SK-N-MC (cell line): Measurements from ENCODE around the gene NXPH2.

Source experiments
- DNase-seq: peaks from one replicate; pipeline ENCODE4 v3.0.0-alpha.2; 2011; ENCODE audit warnings: low read depth, low spot score
- H3K27ac ChIP-seq: fragments of 200-600 bp; sonication (generic); 2 replicates; pipeline ENCODE4 v1.5.1; 2016; ENCODE audit warnings: mixed run types
- H3K36me3 ChIP-seq: fragments of 200-600 bp; sonication (generic); 2 replicates; pipeline ENCODE4 v1.6.1; 2017; ENCODE audit warnings: antibody characterized with exemption, low read length, mixed read lengths; ENCODE audit not compliant: insufficient read depth
- H3K4me3 ChIP-seq: fragments of 200-600 bp; sonication (generic); 2 replicates; pipeline ENCODE4 v1.5.1; 2016
- H3K9ac ChIP-seq: fragments of 200-600 bp; sonication (generic); 2 replicates; pipeline ENCODE4 v1.8.0; 2017; ENCODE audit warnings: mixed run types, mixed read lengths; ENCODE audit not compliant: insufficient read length
- H3K9me3 ChIP-seq: fragments of 200-600 bp; sonication (generic); 2 replicates; pipeline ENCODE4 v1.6.1; 2017; ENCODE audit warnings: low read depth, mild to moderate bottlenecking, antibody characterized with exemption, low read length, moderate library complexity, mixed read lengths
- EZH2 ChIP-seq: fragments of 200-600 bp; sonication (generic); IDR thresholded peaks from one replicate; pipeline ENCODE4 v1.6.1; 2017; ENCODE audit warnings: antibody characterized with exemption
- FOXP2 ChIP-seq: optimal IDR thresholded peaks from 2 replicates; pipeline ENCODE3; 2011; ENCODE audit warnings: mild to moderate bottlenecking, moderate library complexity; ENCODE audit not compliant: insufficient read depth; ENCODE audit errors: extremely low read length, control extremely low read depth
- POLR2AphosphoS5 ChIP-seq: IDR thresholded peaks from 2 replicates; pipeline ENCODE4 v1.6.1; 2012; ENCODE audit warnings: mild to moderate bottlenecking, low read depth, low read length, borderline replicate concordance

The NXPH2 gene

DNA sequence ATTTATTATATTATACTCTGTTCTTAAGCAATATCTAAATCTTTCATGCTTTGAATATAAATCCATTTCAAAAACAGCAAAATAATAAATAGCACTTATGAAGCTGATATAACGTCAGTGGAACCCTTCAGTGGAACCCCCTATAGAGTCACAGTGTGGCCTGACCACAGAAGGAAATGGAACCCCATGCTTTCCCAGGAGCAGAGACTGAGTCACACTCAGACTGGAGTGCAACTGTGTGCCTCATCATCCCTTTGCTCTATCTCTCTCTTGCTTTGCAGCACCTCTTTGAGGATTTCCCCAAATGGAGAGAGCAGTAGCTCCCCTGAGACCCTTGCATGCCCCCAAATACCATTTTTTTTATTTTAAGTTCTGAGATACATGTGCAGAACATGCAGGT is 13.1 kb downstream of the NXPH2 start:
- Histone ChIP-seq H3K36me3 (no peaks in the 10 kb centered on the region), H3K9ac (no peak overlapping the region), H3K4me3 (no peak overlapping the region), H3K27ac (no peak overlapping the region), H3K9me3 (no peaks in the 10 kb centered on the region)
- DNase-seq = no peak
- TF ChIP-seq POLR2AphosphoS5 = no peak
- no peak for TF ChIP-seq EZH2
- no peak for TF ChIP-seq FOXP2

DNA sequence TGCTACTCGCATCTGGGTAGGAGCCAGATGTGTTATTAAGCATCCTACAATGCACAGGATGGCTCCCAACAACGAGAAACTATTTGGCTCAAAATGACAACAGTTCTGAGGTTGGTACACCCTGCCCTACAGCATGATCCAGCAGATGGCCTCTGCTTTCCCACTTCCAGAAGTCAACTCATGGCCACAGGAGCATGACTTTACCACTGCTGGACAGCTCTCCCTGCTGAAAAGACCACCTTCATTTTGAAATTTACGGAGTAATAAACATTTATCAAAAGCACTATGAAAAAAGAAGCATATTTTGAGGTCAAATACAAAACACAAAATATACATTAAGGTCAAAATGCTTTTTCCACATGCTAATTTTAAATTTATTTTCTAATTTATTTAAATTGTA is 13.7 kb downstream of the NXPH2 start:
- no peak overlapping the region for H3K9ac ChIP-seq
- H3K27ac ChIP-seq = no peak overlapping the region
- no peak for DNase-seq
- H3K9me3 ChIP-seq = no peaks in the 10 kb centered on the region
- no peak overlapping the region for H3K4me3 ChIP-seq
- no peak for TF ChIP-seq FOXP2
- TF ChIP-seq POLR2AphosphoS5 = no peak
- TF ChIP-seq EZH2 = no peak
- H3K36me3 ChIP-seq = no peaks in the 10 kb centered on the region

DNA sequence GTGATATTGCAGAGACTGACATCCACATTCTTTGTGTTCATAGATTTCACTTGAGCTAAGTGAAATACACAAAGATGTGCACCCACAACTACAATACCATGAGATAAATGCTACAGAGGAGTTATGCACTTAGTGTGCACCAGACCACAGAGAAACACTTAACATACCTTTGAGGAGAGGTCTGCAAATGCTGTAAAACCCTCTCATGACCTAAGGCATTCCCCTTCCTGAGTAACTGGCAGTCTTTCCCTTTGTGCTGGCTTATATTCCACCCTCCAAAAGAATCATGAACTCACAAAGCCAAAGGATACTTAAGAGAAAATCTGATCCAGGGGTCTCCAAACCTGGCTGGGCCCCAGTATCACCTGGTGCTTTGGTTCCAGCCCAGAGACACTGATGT is 16.2 kb downstream of the NXPH2 start:
- TF ChIP-seq EZH2 (no peak), POLR2AphosphoS5 (no peak), FOXP2 (no peak)
- Histone ChIP-seq H3K36me3 (no peaks in the 10 kb centered on the region), H3K27ac (no peak overlapping the region), H3K9ac (no peak overlapping the region), H3K4me3 (no peak overlapping the region), H3K9me3 (no peaks in the 10 kb centered on the region)
- DNase-seq = no peak

DNA sequence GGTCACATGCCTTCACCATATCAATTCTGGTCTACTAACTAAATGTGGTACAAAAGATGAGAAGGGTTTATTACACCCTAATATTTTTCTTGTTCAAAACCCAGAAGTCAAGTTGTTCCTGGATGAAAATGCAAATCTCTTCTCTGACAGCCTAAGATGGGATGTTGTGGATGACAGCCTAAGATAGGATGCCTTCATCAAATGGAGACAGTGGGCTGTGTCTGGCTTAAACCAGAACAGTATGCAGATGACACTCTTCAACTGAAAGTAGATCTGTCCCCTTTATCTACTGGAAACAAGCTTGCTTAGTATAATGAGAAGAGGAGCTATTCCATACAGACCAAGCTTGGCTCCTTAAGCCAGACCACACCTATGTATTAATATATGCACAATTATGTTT is 17.7 kb downstream of the NXPH2 start:
- TF ChIP-seq POLR2AphosphoS5 (no peak), EZH2 (no peak), FOXP2 (no peak)
- no peaks in the 10 kb centered on the region for H3K9me3 ChIP-seq

DNA sequence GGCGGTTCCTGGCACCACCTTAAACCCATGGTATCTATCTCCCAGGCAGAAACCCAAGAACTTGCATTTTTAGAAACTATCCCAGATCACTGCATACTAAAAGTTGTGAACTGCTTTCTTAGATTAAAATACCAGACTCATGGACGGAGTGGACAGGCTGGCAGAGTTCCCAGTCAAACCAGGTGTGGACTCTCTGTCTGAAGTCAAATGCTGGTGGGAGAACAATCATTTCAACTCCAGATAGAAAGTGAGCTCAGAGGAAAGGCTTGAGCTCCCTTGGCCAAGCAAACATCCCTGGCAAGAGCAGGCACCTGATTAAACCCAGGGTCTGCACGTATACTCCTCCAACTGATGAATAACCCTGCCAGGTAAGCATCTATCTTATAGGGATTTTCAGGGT is 19.5 kb downstream of the NXPH2 start:
- TF ChIP-seq EZH2 (no peak), POLR2AphosphoS5 (no peak), FOXP2 (no peak)
- DNase-seq = no peak
- Histone ChIP-seq H3K36me3 (no peaks in the 10 kb centered on the region), H3K9ac (no peak overlapping the region), H3K9me3 (peaks cover 2% of the 10 kb centered on the region; the same call in 1 of the 2 replicates), H3K4me3 (no peak overlapping the region), H3K27ac (no peak overlapping the region)

More for the DNA sequence above, 17.7 kb downstream of the NXPH2 start:
- Histone ChIP-seq H3K9ac (no peak overlapping the region), H3K36me3 (no peaks in the 10 kb centered on the region), H3K4me3 (no peak overlapping the region), H3K27ac (no peak overlapping the region)
- no peak for DNase-seq

DNA sequence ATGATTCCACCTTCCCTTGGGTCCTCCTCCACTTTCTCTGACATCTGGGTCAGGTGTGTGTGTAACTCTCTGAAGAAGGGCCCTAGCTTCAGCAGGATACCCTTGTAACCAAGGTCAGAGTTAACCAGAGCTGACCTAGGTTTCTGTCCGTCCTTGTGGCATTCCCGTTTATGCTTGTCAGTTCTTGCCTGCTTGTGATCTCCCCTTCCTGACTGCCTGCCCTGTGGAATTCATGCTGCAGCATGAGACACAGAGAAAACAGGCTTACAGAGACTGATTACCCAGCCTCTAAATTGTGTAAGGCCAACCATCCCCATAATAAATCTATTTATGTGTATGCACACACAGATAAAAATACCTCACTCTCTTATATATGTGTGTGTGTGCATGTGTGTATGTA is 22.8 kb downstream of the NXPH2 start:
- Histone ChIP-seq H3K36me3 (no peaks in the 10 kb centered on the region), H3K9ac (no peak overlapping the region), H3K9me3 (peaks cover 5% of the 10 kb centered on the region; the same call in 1 of the 2 replicates), H3K4me3 (no peak overlapping the region), H3K27ac (no peak overlapping the region)
- DNase-seq = no peak
- TF ChIP-seq POLR2AphosphoS5 (no peak), EZH2 (no peak), FOXP2 (no peak)

DNA sequence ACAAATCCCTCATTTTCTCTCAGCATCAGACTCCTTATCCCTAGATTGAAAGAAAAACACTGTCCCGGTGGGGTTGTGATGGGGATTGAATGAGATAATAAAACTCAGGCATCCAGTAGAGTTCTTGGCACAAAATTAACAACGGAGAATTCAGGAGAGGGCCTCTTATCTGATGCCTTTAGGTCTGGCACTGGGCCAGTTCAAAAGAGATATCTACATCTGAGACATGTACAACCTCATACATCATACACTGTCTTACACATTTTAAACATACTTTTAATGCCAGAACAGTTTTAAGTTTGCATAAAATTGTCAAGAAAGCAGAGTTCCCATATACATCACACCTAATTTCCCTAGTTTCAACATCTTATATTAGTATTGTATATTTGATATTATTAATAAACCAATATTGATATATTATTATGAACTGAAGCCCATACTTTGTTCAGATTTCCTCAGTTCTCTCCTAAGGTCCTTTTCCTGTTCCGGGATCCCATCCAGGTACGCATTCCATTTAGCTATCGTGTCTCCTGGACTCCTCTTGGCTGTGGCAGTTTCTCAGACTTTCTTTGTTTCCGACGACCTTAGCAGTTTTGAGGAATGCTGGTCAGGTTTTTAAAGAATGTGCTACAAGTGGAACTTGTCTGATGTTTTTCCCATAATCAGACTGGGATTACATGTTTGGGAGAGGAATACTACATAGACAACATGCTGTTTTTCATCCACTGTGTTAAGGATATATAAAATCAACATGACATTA is 27.8 kb downstream of the NXPH2 start:
- DNase-seq = no peak
- Histone ChIP-seq H3K9me3 (peaks cover 5% of the 10 kb centered on the region; the same call in 1 of the 2 replicates), H3K27ac (no peak overlapping the region), H3K9ac (no peak overlapping the region), H3K4me3 (no peak overlapping the region), H3K36me3 (no peaks in the 10 kb centered on the region)
- TF ChIP-seq EZH2 = no peak
- TF ChIP-seq POLR2AphosphoS5 = no peak
- TF ChIP-seq FOXP2 = no peak

DNA sequence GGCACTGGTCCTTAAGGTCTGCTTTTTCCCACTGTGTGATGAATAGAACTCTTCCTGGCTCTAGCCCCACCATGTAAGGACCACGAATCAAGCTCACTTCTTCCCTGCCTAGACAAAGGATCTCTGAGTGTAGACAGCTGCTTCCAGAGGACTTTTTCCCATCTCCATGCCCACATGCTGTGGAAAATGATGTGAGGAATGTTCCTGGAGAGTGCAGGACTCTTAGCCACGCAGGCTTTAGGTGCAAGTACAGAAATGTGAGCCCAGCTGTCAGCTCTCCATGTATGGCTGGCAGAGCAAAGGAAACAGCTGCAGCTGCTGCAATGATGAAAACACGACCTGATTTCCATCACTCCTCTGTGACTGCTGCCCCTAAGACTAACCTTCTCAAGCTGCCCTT is 35.5 kb downstream of the NXPH2 start:
- no peak overlapping the region for H3K9ac ChIP-seq
- TF ChIP-seq FOXP2 (no peak), POLR2AphosphoS5 (no peak), EZH2 (no peak)
- no peak for DNase-seq
- H3K4me3 ChIP-seq = no peak overlapping the region
- no peaks in the 10 kb centered on the region for H3K9me3 ChIP-seq
- H3K27ac ChIP-seq = no peak overlapping the region
- H3K36me3 ChIP-seq = no peaks in the 10 kb centered on the region

DNA sequence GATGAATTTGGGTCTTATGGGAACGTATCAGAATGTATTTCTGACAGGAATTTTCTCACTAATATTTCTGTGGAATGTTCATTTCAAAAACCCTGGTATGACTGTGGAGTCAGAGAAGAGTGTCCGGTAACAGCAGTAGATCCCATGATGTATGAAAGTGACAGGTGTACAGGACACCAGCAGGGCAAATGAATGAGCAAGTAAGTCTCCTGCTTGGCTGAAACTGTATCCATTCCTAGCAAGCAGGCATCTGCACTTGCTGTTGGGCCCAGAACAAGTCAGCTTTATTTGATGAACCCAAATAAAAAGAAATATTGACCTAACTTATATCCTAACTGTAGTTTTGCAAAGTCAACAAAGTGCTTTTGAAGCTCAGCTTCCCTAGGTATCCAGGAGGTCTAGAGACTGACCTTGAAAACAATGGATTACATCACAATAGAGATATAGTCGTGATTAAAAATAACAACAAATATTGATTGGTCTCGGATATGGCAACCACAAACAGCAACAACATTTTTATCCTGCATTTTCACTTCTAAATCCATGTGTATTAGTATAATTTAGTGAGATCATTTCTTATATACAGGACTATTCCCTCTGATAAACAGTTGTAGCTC is 37.6 kb downstream of the NXPH2 start:
- TF ChIP-seq POLR2AphosphoS5 (no peak), FOXP2 (no peak), EZH2 (no peak)
- no peak overlapping the region for H3K9ac ChIP-seq
- no peak overlapping the region for H3K4me3 ChIP-seq
- H3K36me3 ChIP-seq = no peaks in the 10 kb centered on the region
- DNase-seq = no peak
- no peaks in the 10 kb centered on the region for H3K9me3 ChIP-seq
- H3K27ac ChIP-seq = no peak overlapping the region
